Activated naive CD8-positive, alpha-beta T cell (primary cell): ENCODE measurements around the gene LCN9.

Source experiments
- H3K27ac Mint-ChIP-seq: one replicate; pipeline ENCODE4 v1.8.0; 2021; ENCODE audit warnings: mixed read lengths
- H3K27me3 Mint-ChIP-seq: one replicate; pipeline ENCODE4 v1.8.0; 2021; ENCODE audit warnings: mixed read lengths
- H3K36me3 Mint-ChIP-seq: one replicate; pipeline ENCODE4 v1.8.0; 2021; ENCODE audit warnings: mixed read lengths
- H3K4me1 Mint-ChIP-seq: one replicate; pipeline ENCODE4 v1.8.0; 2021; ENCODE audit warnings: low read depth, mixed read lengths
- H3K4me3 Mint-ChIP-seq: one replicate; pipeline ENCODE4 v1.8.0; 2021; ENCODE audit warnings: mild to moderate bottlenecking, mixed read lengths
- H3K9me3 Mint-ChIP-seq: one replicate; pipeline ENCODE4 v1.8.0; 2021; ENCODE audit warnings: low read depth, mixed read lengths

LCN9 gene

GRCh38 chr9:135707252-135708138 is 44.4 kb downstream of the LCN9 start:
- Mint-ChIP-seq H3K4me3 (no peak overlapping the region), H3K27me3 (peaks cover 2% of the 10 kb centered on the region), H3K9me3 (no peaks in the 10 kb centered on the region), H3K36me3 (no peaks in the 10 kb centered on the region), H3K27ac (no peak overlapping the region), H3K4me1 (no peaks in the 10 kb centered on the region)

GRCh38 chr9:135708164-135708563 is 45.1 kb downstream of the LCN9 start:
- H3K4me1 Mint-ChIP-seq: no peaks in the 10 kb centered on the region
- peaks cover 2% of the 10 kb centered on the region for H3K27me3 Mint-ChIP-seq
- no peaks in the 10 kb centered on the region for H3K9me3 Mint-ChIP-seq
- H3K36me3 Mint-ChIP-seq: no peaks in the 10 kb centered on the region
- no peak overlapping the region for H3K27ac Mint-ChIP-seq
- H3K4me3 Mint-ChIP-seq: no peak overlapping the region

GRCh38 chr9:135711391-135711790 is 48.3 kb downstream of the LCN9 start:
- Mint-ChIP-seq H3K27ac (no peak overlapping the region), H3K9me3 (no peaks in the 10 kb centered on the region), H3K4me1 (peaks cover 3% of the 10 kb centered on the region), H3K36me3 (no peaks in the 10 kb centered on the region), H3K4me3 (no peak overlapping the region), H3K27me3 (peaks cover 10% of the 10 kb centered on the region)

GRCh38 chr9:135711881-135712280 is 48.8 kb downstream of the LCN9 start:
- Mint-ChIP-seq H3K9me3 (no peaks in the 10 kb centered on the region), H3K27ac (no peak overlapping the region), H3K36me3 (no peaks in the 10 kb centered on the region), H3K4me3 (no peak overlapping the region), H3K4me1 (peaks cover 3% of the 10 kb centered on the region), H3K27me3 (peaks cover 14% of the 10 kb centered on the region)

GRCh38 chr9:135712613-135713295 is 49.6 kb downstream of the LCN9 start:
- Mint-ChIP-seq H3K9me3 (no peaks in the 10 kb centered on the region), H3K27ac (no peak overlapping the region), H3K4me1 (peaks cover 3% of the 10 kb centered on the region), H3K27me3 (peaks cover 17% of the 10 kb centered on the region), H3K36me3 (no peaks in the 10 kb centered on the region), H3K4me3 (no peak overlapping the region)

GRCh38 chr9:135714242-135715055 is 51.3 kb downstream of the LCN9 start:
- Mint-ChIP-seq H3K27ac (no peak overlapping the region), H3K4me1 (peaks cover 3% of the 10 kb centered on the region), H3K36me3 (no peaks in the 10 kb centered on the region), H3K9me3 (no peaks in the 10 kb centered on the region), H3K27me3 (peaks cover 19% of the 10 kb centered on the region), H3K4me3 (no peak overlapping the region)

- H3K27ac Mint-ChIP-seq: no peak overlapping the region
- no peaks in the 10 kb centered on the region for H3K36me3 Mint-ChIP-seq
- H3K4me3 Mint-ChIP-seq: no peak overlapping the region
- H3K27me3 Mint-ChIP-seq: peaks cover 19% of the 10 kb centered on the region
- H3K9me3 Mint-ChIP-seq: no peaks in the 10 kb centered on the region
- peaks cover 3% of the 10 kb centered on the region for H3K4me1 Mint-ChIP-seq
Observed at GRCh38 chr9:135715056-135715595, 52.0 kb downstream of the LCN9 start.

- H3K36me3 Mint-ChIP-seq: no peaks in the 10 kb centered on the region
- no peaks in the 10 kb centered on the region for H3K9me3 Mint-ChIP-seq
- H3K27me3 Mint-ChIP-seq: peaks cover 19% of the 10 kb centered on the region
- H3K4me1 Mint-ChIP-seq: peaks cover 3% of the 10 kb centered on the region
- no peak overlapping the region for H3K27ac Mint-ChIP-seq
- H3K4me3 Mint-ChIP-seq: no peak overlapping the region
Observed at GRCh38 chr9:135716045-135716444, 52.9 kb downstream of the LCN9 start.
